ENCODE data around the gene EPHA5.

Gene EPHA5

GRCh38 chr4:65510976-65511375 is 159.3 kb downstream of the EPHA5 start:
- DNase-seq (ENCODE audit: low read depth, low spot score) = no peak
- Histone ChIP-seq H3K4me3 (ENCODE audit: low read length) (no peak overlapping the region), H3K36me3 (ENCODE audit: control insufficient read depth, insufficient read depth, low read length) (no peaks in the 10 kb centered on the region), H3K27me3 (ENCODE audit: control insufficient read depth, insufficient read depth, low read length) (no peaks in the 10 kb centered on the region), H3K9me3 (ENCODE audit: control insufficient read depth, insufficient read depth, low read length) (no peaks in the 10 kb centered on the region), H3K27ac (ENCODE audit: low read length) (no peak overlapping the region), H3K4me1 (ENCODE audit: control insufficient read depth, insufficient read depth, low read length) (no peaks in the 10 kb centered on the region)
- WGBS (ENCODE audit: insufficient coverage, insufficient read length) = no CpG with 5 or more reads among the region's 1 CpG

- Histone ChIP-seq H3K4me1 (ENCODE audit: control insufficient read depth, insufficient read depth, low read length) (no peaks in the 10 kb centered on the region), H3K4me3 (ENCODE audit: low read length) (no peak overlapping the region), H3K36me3 (ENCODE audit: control insufficient read depth, insufficient read depth, low read length) (no peaks in the 10 kb centered on the region), H3K27me3 (ENCODE audit: control insufficient read depth, insufficient read depth, low read length) (no peaks in the 10 kb centered on the region), H3K9me3 (ENCODE audit: control insufficient read depth, insufficient read depth, low read length) (no peaks in the 10 kb centered on the region), H3K27ac (ENCODE audit: low read length) (no peak overlapping the region)
- no peak for DNase-seq (ENCODE audit: low read depth, low spot score)
- WGBS (ENCODE audit: insufficient coverage, insufficient read length) = no CpG with 5 or more reads among the region's 2 CpGs
Measured at GRCh38 chr4:65508168-65508567, 162.1 kb downstream of the EPHA5 start.

- WGBS (ENCODE audit: insufficient coverage, insufficient read length) = no CpG with 5 or more reads among the region's 2 CpGs
- Histone ChIP-seq H3K4me1 (ENCODE audit: control insufficient read depth, insufficient read depth, low read length) (no peaks in the 10 kb centered on the region), H3K27ac (ENCODE audit: low read length) (no peak overlapping the region), H3K9me3 (ENCODE audit: control insufficient read depth, insufficient read depth, low read length) (no peaks in the 10 kb centered on the region), H3K27me3 (ENCODE audit: control insufficient read depth, insufficient read depth, low read length) (no peaks in the 10 kb centered on the region), H3K36me3 (ENCODE audit: control insufficient read depth, insufficient read depth, low read length) (no peaks in the 10 kb centered on the region), H3K4me3 (ENCODE audit: low read length) (no peak overlapping the region)
- DNase-seq (ENCODE audit: low read depth, low spot score) = no peak
Measured at GRCh38 chr4:65502131-65502701, 168.1 kb downstream of the EPHA5 start.

DNA sequence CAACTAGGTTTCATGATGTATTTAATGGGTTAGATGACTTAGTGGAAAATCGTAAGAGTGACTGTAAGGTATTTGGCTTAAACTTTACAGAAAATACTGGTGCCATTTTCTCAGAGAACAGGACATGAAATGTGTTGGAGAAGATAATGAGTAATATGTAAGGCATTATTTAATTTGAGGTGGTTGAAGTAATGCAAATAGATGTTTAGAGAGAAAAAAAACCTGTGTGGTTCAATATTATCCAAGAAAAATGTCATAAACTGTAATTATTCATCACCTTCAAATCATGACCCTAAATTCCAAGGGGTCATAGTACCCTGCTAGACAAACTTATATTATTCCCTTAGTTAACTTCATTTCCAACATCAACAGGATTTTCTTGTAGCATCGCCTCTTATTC is 171.7 kb downstream of the EPHA5 start:
- Histone ChIP-seq H3K27ac (ENCODE audit: low read length) (no peak overlapping the region), H3K36me3 (ENCODE audit: control insufficient read depth, insufficient read depth, low read length) (no peaks in the 10 kb centered on the region), H3K27me3 (ENCODE audit: control insufficient read depth, insufficient read depth, low read length) (no peaks in the 10 kb centered on the region), H3K4me3 (ENCODE audit: low read length) (no peak overlapping the region), H3K9me3 (ENCODE audit: control insufficient read depth, insufficient read depth, low read length) (no peaks in the 10 kb centered on the region), H3K4me1 (ENCODE audit: control insufficient read depth, insufficient read depth, low read length) (no peaks in the 10 kb centered on the region)
- 100% methylated on average over 1 of the region's 2 CpGs for WGBS (ENCODE audit: insufficient coverage, insufficient read length)
- DNase-seq (ENCODE audit: low read depth, low spot score) = no peak

DNA sequence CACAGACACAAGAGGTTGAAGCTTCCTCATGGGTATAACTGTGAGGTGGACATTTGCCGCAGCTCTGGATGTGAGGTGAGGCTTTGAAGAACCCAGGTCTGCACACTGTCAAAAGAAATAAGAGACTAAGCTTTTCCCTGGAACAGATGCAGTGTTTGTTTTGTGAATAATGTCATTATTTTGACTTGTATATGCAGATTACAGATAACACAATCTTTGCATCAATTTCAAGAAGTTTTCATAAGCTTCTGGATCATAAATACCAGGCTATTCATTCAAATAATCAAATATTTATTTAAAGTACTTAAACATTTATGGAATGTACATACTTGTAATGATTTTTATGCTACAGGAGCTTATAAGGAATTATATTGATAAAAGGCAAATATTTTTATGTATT is 174.8 kb downstream of the EPHA5 start:
- no peaks in the 10 kb centered on the region for H3K36me3 ChIP-seq (ENCODE audit: control insufficient read depth, insufficient read depth, low read length)
- no peak overlapping the region for H3K4me3 ChIP-seq (ENCODE audit: low read length)
- WGBS (ENCODE audit: insufficient coverage, insufficient read length) = no CpG with 5 or more reads among the region's 1 CpG
- DNase-seq (ENCODE audit: low read depth, low spot score) = no peak
- no peaks in the 10 kb centered on the region for H3K9me3 ChIP-seq (ENCODE audit: control insufficient read depth, insufficient read depth, low read length)
- H3K27ac ChIP-seq (ENCODE audit: low read length) = no peak overlapping the region
- H3K4me1 ChIP-seq (ENCODE audit: control insufficient read depth, insufficient read depth, low read length) = 0 out of 2 replicates have a peak, but pooled peaks cover under 1% of the 10 kb centered on the region
- no peaks in the 10 kb centered on the region for H3K27me3 ChIP-seq (ENCODE audit: control insufficient read depth, insufficient read depth, low read length)

DNA sequence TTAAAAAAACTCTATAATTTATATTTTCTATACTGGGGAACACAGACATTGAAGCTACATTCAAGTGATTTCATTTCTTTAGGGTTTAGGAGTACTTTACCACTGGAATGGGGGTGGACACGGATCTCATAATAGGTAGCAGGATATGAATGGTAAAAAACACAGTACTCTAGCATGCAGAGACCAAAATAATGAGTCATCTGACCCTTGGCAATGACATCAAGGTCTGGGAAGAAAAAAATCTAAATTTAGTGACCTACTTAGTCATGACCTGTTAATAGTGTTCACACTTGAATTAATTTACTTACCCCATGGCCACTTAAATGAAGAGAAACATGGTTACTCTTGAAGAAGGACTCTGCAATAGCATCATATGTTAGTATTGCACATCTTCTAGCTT is 187.9 kb downstream of the EPHA5 start:
- Histone ChIP-seq H3K27me3 (ENCODE audit: control insufficient read depth, insufficient read depth, low read length) (no peaks in the 10 kb centered on the region), H3K9me3 (ENCODE audit: control insufficient read depth, insufficient read depth, low read length) (no peaks in the 10 kb centered on the region), H3K27ac (ENCODE audit: low read length) (no peak overlapping the region), H3K36me3 (ENCODE audit: control insufficient read depth, insufficient read depth, low read length) (no peaks in the 10 kb centered on the region), H3K4me1 (ENCODE audit: control insufficient read depth, insufficient read depth, low read length) (no peaks in the 10 kb centered on the region), H3K4me3 (ENCODE audit: low read length) (no peak overlapping the region)
- DNase-seq (ENCODE audit: low read depth, low spot score) = no peak
- no CpG with 5 or more reads among the region's 1 CpG for WGBS (ENCODE audit: insufficient coverage, insufficient read length)

- no peak overlapping the region for H3K4me3 ChIP-seq (ENCODE audit: low read length)
- no peaks in the 10 kb centered on the region for H3K27me3 ChIP-seq (ENCODE audit: control insufficient read depth, insufficient read depth, low read length)
- no CpG with 5 or more reads among the region's 5 CpGs for WGBS (ENCODE audit: insufficient coverage, insufficient read length)
- H3K4me1 ChIP-seq (ENCODE audit: control insufficient read depth, insufficient read depth, low read length) = no peaks in the 10 kb centered on the region
- H3K36me3 ChIP-seq (ENCODE audit: control insufficient read depth, insufficient read depth, low read length) = no peaks in the 10 kb centered on the region
- no peak for DNase-seq (ENCODE audit: low read depth, low spot score)
- H3K9me3 ChIP-seq (ENCODE audit: control insufficient read depth, insufficient read depth, low read length) = no peaks in the 10 kb centered on the region
- no peak overlapping the region for H3K27ac ChIP-seq (ENCODE audit: low read length)
Measured at GRCh38 chr4:65472531-65472930, 197.8 kb downstream of the EPHA5 start.

DNA sequence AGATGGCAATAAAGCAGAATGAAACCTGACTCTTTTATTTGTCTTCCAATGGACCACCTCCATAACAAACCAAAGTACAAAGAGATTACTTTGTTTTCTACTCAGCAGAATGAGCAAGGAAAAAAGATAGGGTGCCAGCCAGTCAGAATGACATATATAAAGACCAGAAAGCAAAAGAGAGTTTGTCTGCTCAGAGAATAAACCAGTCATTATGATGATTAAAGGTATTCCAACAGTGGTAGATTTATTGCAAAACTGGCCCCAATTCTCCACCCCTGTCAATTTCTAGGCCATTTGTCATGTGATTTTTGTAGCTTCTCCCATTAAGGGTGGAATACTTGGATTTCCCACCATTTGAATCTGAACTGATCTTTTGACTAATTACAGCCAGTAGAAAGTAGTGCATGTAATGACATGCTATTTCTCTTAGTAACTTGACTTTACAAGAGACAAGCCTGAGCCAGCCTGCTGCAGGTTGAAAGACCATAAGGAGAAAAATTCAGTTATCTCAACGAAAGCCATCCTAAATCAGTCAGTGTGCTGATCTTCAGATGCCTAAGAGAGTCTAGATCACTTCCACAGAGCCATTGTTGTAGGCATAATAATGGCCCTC is 203.1 kb downstream of the EPHA5 start:
- Histone ChIP-seq H3K9me3 (ENCODE audit: control insufficient read depth, insufficient read depth, low read length) (no peaks in the 10 kb centered on the region), H3K27ac (ENCODE audit: low read length) (no peak overlapping the region), H3K4me3 (ENCODE audit: low read length) (no peak overlapping the region), H3K27me3 (ENCODE audit: control insufficient read depth, insufficient read depth, low read length) (no peaks in the 10 kb centered on the region), H3K36me3 (ENCODE audit: control insufficient read depth, insufficient read depth, low read length) (no peaks in the 10 kb centered on the region), H3K4me1 (ENCODE audit: control insufficient read depth, insufficient read depth, low read length) (no peaks in the 10 kb centered on the region)
- no CpG with 5 or more reads among the region's 1 CpG for WGBS (ENCODE audit: insufficient coverage, insufficient read length)
- DNase-seq (ENCODE audit: low read depth, low spot score) = no peak

GRCh38 chr4:65461781-65462180 is 208.5 kb downstream of the EPHA5 start:
- H3K36me3 ChIP-seq (ENCODE audit: control insufficient read depth, insufficient read depth, low read length) = no peaks in the 10 kb centered on the region
- H3K4me1 ChIP-seq (ENCODE audit: control insufficient read depth, insufficient read depth, low read length) = no peaks in the 10 kb centered on the region
- H3K4me3 ChIP-seq (ENCODE audit: low read length) = no peak overlapping the region
- H3K9me3 ChIP-seq (ENCODE audit: control insufficient read depth, insufficient read depth, low read length) = no peaks in the 10 kb centered on the region
- no peaks in the 10 kb centered on the region for H3K27me3 ChIP-seq (ENCODE audit: control insufficient read depth, insufficient read depth, low read length)
- no CpG with 5 or more reads among the region's 4 CpGs for WGBS (ENCODE audit: insufficient coverage, insufficient read length)
- DNase-seq (ENCODE audit: low read depth, low spot score) = no peak
- no peak overlapping the region for H3K27ac ChIP-seq (ENCODE audit: low read length)

DNA sequence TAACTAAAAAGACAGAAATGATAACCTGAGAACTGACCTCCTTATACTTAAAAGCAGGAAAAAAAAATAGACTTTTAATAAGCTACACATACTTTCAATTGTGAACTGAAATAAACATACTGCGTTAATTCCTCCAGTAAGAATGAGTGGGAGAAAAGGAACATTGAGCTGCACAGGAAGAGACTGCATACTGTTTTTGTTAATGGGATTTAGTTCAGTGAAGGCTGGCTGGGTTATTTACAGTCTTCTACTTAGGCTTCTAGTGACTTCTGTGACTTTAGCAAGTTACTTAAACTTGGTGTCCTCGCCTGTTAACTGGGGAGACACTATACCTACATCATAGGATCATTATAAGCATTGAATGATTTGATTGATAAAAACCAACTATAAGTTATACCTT is 213.3 kb downstream of the EPHA5 start:
- Histone ChIP-seq H3K36me3 (ENCODE audit: control insufficient read depth, insufficient read depth, low read length) (no peaks in the 10 kb centered on the region), H3K4me1 (ENCODE audit: control insufficient read depth, insufficient read depth, low read length) (no peaks in the 10 kb centered on the region), H3K27ac (ENCODE audit: low read length) (no peak overlapping the region), H3K9me3 (ENCODE audit: control insufficient read depth, insufficient read depth, low read length) (no peaks in the 10 kb centered on the region), H3K4me3 (ENCODE audit: low read length) (no peak overlapping the region), H3K27me3 (ENCODE audit: control insufficient read depth, insufficient read depth, low read length) (no peaks in the 10 kb centered on the region)
- DNase-seq (ENCODE audit: low read depth, low spot score) = no peak
- no CpG with 5 or more reads among the region's 2 CpGs for WGBS (ENCODE audit: insufficient coverage, insufficient read length)

GRCh38 chr4:65456579-65456978 is 213.7 kb downstream of the EPHA5 start:
- no peak for DNase-seq (ENCODE audit: low read depth, low spot score)
- no peak overlapping the region for H3K27ac ChIP-seq (ENCODE audit: low read length)
- H3K9me3 ChIP-seq (ENCODE audit: control insufficient read depth, insufficient read depth, low read length) = no peaks in the 10 kb centered on the region
- H3K4me3 ChIP-seq (ENCODE audit: low read length) = no peak overlapping the region
- no peaks in the 10 kb centered on the region for H3K27me3 ChIP-seq (ENCODE audit: control insufficient read depth, insufficient read depth, low read length)
- H3K4me1 ChIP-seq (ENCODE audit: control insufficient read depth, insufficient read depth, low read length) = no peaks in the 10 kb centered on the region
- no peaks in the 10 kb centered on the region for H3K36me3 ChIP-seq (ENCODE audit: control insufficient read depth, insufficient read depth, low read length)

Measured in iPS DF 6.9 (cell line).